ENCODE data around the gene AGBL4. TPM values are rescaled to one million over a fixed set of nuclear protein-coding genes. Genes with fewer than 3 reads are reported as not detected.

Gene AGBL4
- total RNA-seq, 4 donors from 2014 or later = 0.44 to 1.5 (median 1.2) TPM; not detected in 1

GRCh38 chr1:49085079-49085478 is 938.7 kb downstream of the AGBL4 start:
- Histone ChIP-seq H3K9me3 (peaks cover 0 to 35% (median 1%) of the 10 kb centered on the region in 4 donors), H3K27ac (no peak overlapping the region), H3K4me3 (no peak overlapping the region), H3K36me3 (no peaks in the 10 kb centered on the region), H3K27me3 (no peaks in the 10 kb centered on the region), H3K4me1 (no peaks in the 10 kb centered on the region)
- TF ChIP-seq CTCF (IDR thresholded peaks at IDR 0.05) (no peak), EP300 (IDR thresholded peaks at IDR 0.05) (no peak), POLR2A (IDR thresholded peaks at IDR 0.05) (no peak)
- 83 to 88% methylated on average over 3 of the region's 3 CpGs for WGBS, 2 donors
- no peak for DNase-seq (ENCODE audit: low spot score in 2 of 2)

- no peaks in the 10 kb centered on the region for H3K27me3 ChIP-seq
- no peak overlapping the region for H3K4me3 ChIP-seq
- no peak for DNase-seq (ENCODE audit: low spot score in 2 of 2)
- no peak for TF ChIP-seq CTCF (IDR thresholded peaks at IDR 0.05)
- no peaks in the 10 kb centered on the region for H3K36me3 ChIP-seq
- WGBS, 2 donors = 80 to 81% methylated on average over 1 of the region's 1 CpG
- H3K4me1 ChIP-seq = no peaks in the 10 kb centered on the region
- H3K27ac ChIP-seq = no peak overlapping the region
- H3K9me3 ChIP-seq = peaks cover 0 to 5% (median 0%) of the 10 kb centered on the region in 4 donors
Measured at GRCh38 chr1:49060766-49061165, 963.0 kb downstream of the AGBL4 start.

GRCh38 chr1:49059087-49059486 is 964.7 kb downstream of the AGBL4 start:
- Histone ChIP-seq H3K4me1 (no peaks in the 10 kb centered on the region), H3K27me3 (no peaks in the 10 kb centered on the region), H3K9me3 (peaks cover 0 to 5% (median 0%) of the 10 kb centered on the region in 4 donors), H3K36me3 (no peaks in the 10 kb centered on the region), H3K4me3 (no peak overlapping the region), H3K27ac (no peak overlapping the region)
- TF ChIP-seq POLR2A (IDR thresholded peaks at IDR 0.05) (no peak), EP300 (IDR thresholded peaks at IDR 0.05) (no peak), CTCF (IDR thresholded peaks at IDR 0.05) (no peak)
- DNase-seq (ENCODE audit: low spot score in 2 of 2) = no peak
- WGBS, 2 donors = 83 to 93% methylated on average over 3 of the region's 3 CpGs

- DNase-seq (ENCODE audit: low spot score in 2 of 2) = no peak
- no peaks in the 10 kb centered on the region for H3K27me3 ChIP-seq
- TF ChIP-seq CTCF (IDR thresholded peaks at IDR 0.05) (no peak), POLR2A (IDR thresholded peaks at IDR 0.05) (no peak), EP300 (IDR thresholded peaks at IDR 0.05) (no peak)
- H3K9me3 ChIP-seq = no peaks in the 10 kb centered on the region
- H3K4me1 ChIP-seq = no peaks in the 10 kb centered on the region
- 85% methylated on average over 1 of the region's 1 CpG for WGBS, 2 donors
- no peak overlapping the region for H3K4me3 ChIP-seq
- no peak overlapping the region for H3K27ac ChIP-seq
- H3K36me3 ChIP-seq = no peaks in the 10 kb centered on the region
Measured at GRCh38 chr1:49052102-49052501, 971.7 kb downstream of the AGBL4 start.

- H3K27me3 ChIP-seq = no peaks in the 10 kb centered on the region
- 60 to 64% methylated on average over 2 of the region's 2 CpGs for WGBS, 2 donors
- no peak overlapping the region for H3K27ac ChIP-seq
- no peaks in the 10 kb centered on the region for H3K9me3 ChIP-seq
- no peak overlapping the region for H3K4me3 ChIP-seq
- H3K36me3 ChIP-seq = no peaks in the 10 kb centered on the region
- DNase-seq (ENCODE audit: low spot score in 2 of 2) = no peak
- H3K4me1 ChIP-seq = no peaks in the 10 kb centered on the region
- no peak for TF ChIP-seq CTCF (IDR thresholded peaks at IDR 0.05)
- TF ChIP-seq EP300 (IDR thresholded peaks at IDR 0.05) = no peak
- TF ChIP-seq POLR2A (IDR thresholded peaks at IDR 0.05) = no peak
Measured at GRCh38 chr1:49051647-49052046, 972.1 kb downstream of the AGBL4 start.
